ENCODE data around the gene NCOA7.
A peak's percentile ranks its signal among the peaks of the same experiment; 100 is the strongest.
"Not testable (repeated sequence)": the region's sequence is repeated elsewhere in the genome, so short reads cannot be mapped to it uniquely, and the experiment has no call there.

The NCOA7 gene

GRCh38 chr6:125776107-125776826, 14.5 kb upstream of the NCOA7 start:
- not testable (repeated sequence) for H2BK120ac ChIP-seq (ENCODE audit: low read depth, low read length); H3K79me2 ChIP-seq (ENCODE audit: control insufficient read depth, insufficient read depth, low read length); H4K8ac ChIP-seq (ENCODE audit: low read depth, low read length); H3K36me3 ChIP-seq (ENCODE audit: control insufficient read depth, insufficient read depth, low read length); H4K5ac ChIP-seq (ENCODE audit: low read length); H3K56ac ChIP-seq (ENCODE audit: low read length); H3K4me3 ChIP-seq (ENCODE audit: low read length); H3K18ac ChIP-seq (ENCODE audit: low read length); H2BK5ac ChIP-seq (ENCODE audit: low read length); H3K4me2 ChIP-seq (ENCODE audit: low read length); H3K27ac ChIP-seq (ENCODE audit: low read depth, low read length); H3K23ac ChIP-seq (ENCODE audit: low read length); H3K4ac ChIP-seq (ENCODE audit: low read depth, low read length); H3K4me1 ChIP-seq (ENCODE audit: control insufficient read depth, low read depth, low read length); H3K27me3 ChIP-seq (ENCODE audit: insufficient read depth, low read length, poor library complexity); H2BK15ac ChIP-seq (replicated peaks; ENCODE audit: low read depth); H2AK5ac ChIP-seq (ENCODE audit: low read length); H3K9ac ChIP-seq (ENCODE audit: low read length); H3K79me1 ChIP-seq (ENCODE audit: low read length)
- peak; percentile 21 for DNase-seq
- no CpG with 5 or more reads among the region's 14 CpGs for WGBS (ENCODE audit: extremely low coverage, insufficient coverage, low lambda C conversion rate)

GRCh38 chr6:125779924-125780539, 10.7 kb upstream of the NCOA7 start:
- H4K8ac ChIP-seq (ENCODE audit: low read depth, low read length) = no peak overlapping the region
- no peak overlapping the region for H3K4ac ChIP-seq (ENCODE audit: low read depth, low read length)
- no peak overlapping the region for H3K18ac ChIP-seq (ENCODE audit: low read length)
- no peak overlapping the region for H2BK120ac ChIP-seq (ENCODE audit: low read depth, low read length)
- DNase-seq = peak; percentile 96
- H2AK5ac ChIP-seq (ENCODE audit: low read length) = no peak overlapping the region
- no peak overlapping the region for H2BK15ac ChIP-seq (replicated peaks; ENCODE audit: low read depth)
- H3K79me2 ChIP-seq (ENCODE audit: control insufficient read depth, insufficient read depth, low read length) = no peaks in the 10 kb centered on the region
- no peaks in the 10 kb centered on the region for H3K4me1 ChIP-seq (ENCODE audit: control insufficient read depth, low read depth, low read length)
- H3K4me3 ChIP-seq (ENCODE audit: low read length) = peak overlapping the region; percentile 81
- no CpG with 5 or more reads among the region's 17 CpGs for WGBS (ENCODE audit: extremely low coverage, insufficient coverage, low lambda C conversion rate)
- H3K36me3 ChIP-seq (ENCODE audit: control insufficient read depth, insufficient read depth, low read length) = no peaks in the 10 kb centered on the region
- peak overlapping the region; percentile 84 for H3K9ac ChIP-seq (ENCODE audit: low read length)
- no peak overlapping the region for H2BK5ac ChIP-seq (ENCODE audit: low read length)
- no peaks in the 10 kb centered on the region for H3K27me3 ChIP-seq (ENCODE audit: insufficient read depth, low read length, poor library complexity)
- peak overlapping the region; percentile 88 for H3K56ac ChIP-seq (ENCODE audit: low read length)
- peak overlapping the region; percentile 82 for H3K4me2 ChIP-seq (ENCODE audit: low read length)
- no peak overlapping the region for H3K27ac ChIP-seq (ENCODE audit: low read depth, low read length)
- no peaks in the 10 kb centered on the region for H3K79me1 ChIP-seq (ENCODE audit: low read length)
- H3K23ac ChIP-seq (ENCODE audit: low read length) = no peak overlapping the region
- no peak overlapping the region for H4K5ac ChIP-seq (ENCODE audit: low read length)

GRCh38 chr6:125780540-125781313, 10.0 kb upstream of the NCOA7 start:
- peak overlapping the region; percentile 7 for H4K5ac ChIP-seq (ENCODE audit: low read length)
- no peaks in the 10 kb centered on the region for H3K79me2 ChIP-seq (ENCODE audit: control insufficient read depth, insufficient read depth, low read length)
- peak overlapping the region; percentile 56 for H2BK5ac ChIP-seq (ENCODE audit: low read length)
- H3K36me3 ChIP-seq (ENCODE audit: control insufficient read depth, insufficient read depth, low read length) = no peaks in the 10 kb centered on the region
- H3K18ac ChIP-seq (ENCODE audit: low read length) = peak overlapping the region; percentile 90
- WGBS (ENCODE audit: extremely low coverage, insufficient coverage, low lambda C conversion rate) = no CpG with 5 or more reads among the region's 28 CpGs
- H3K4me3 ChIP-seq (ENCODE audit: low read length) = peak overlapping the region; percentile 81
- H2BK15ac ChIP-seq (replicated peaks; ENCODE audit: low read depth) = no peak overlapping the region
- no peak overlapping the region for H3K23ac ChIP-seq (ENCODE audit: low read length)
- peak overlapping the region; percentile 82 for H3K4me2 ChIP-seq (ENCODE audit: low read length)
- no peak overlapping the region for H2AK5ac ChIP-seq (ENCODE audit: low read length)
- H3K79me1 ChIP-seq (ENCODE audit: low read length) = no peaks in the 10 kb centered on the region
- no peak overlapping the region for H3K27ac ChIP-seq (ENCODE audit: low read depth, low read length)
- peak overlapping the region; percentile 96 for H3K4ac ChIP-seq (ENCODE audit: low read depth, low read length)
- peak; percentile 81 for DNase-seq
- H3K27me3 ChIP-seq (ENCODE audit: insufficient read depth, low read length, poor library complexity) = no peaks in the 10 kb centered on the region
- H3K4me1 ChIP-seq (ENCODE audit: control insufficient read depth, low read depth, low read length) = no peaks in the 10 kb centered on the region
- no peak overlapping the region for H2BK120ac ChIP-seq (ENCODE audit: low read depth, low read length)
- H4K8ac ChIP-seq (ENCODE audit: low read depth, low read length) = no peak overlapping the region
- peak overlapping the region; percentile 84 for H3K9ac ChIP-seq (ENCODE audit: low read length)
- peak overlapping the region; percentile 88 for H3K56ac ChIP-seq (ENCODE audit: low read length)

- WGBS (ENCODE audit: extremely low coverage, insufficient coverage, low lambda C conversion rate) = no CpG with 5 or more reads among the region's 3 CpGs
- no peaks in the 10 kb centered on the region for H3K79me2 ChIP-seq (ENCODE audit: control insufficient read depth, insufficient read depth, low read length)
- no peaks in the 10 kb centered on the region for H3K36me3 ChIP-seq (ENCODE audit: control insufficient read depth, insufficient read depth, low read length)
- no peak overlapping the region for H3K23ac ChIP-seq (ENCODE audit: low read length)
- H3K4me2 ChIP-seq (ENCODE audit: low read length) = peak overlapping the region; percentile 82
- no peak overlapping the region for H2BK15ac ChIP-seq (replicated peaks; ENCODE audit: low read depth)
- H3K4me1 ChIP-seq (ENCODE audit: control insufficient read depth, low read depth, low read length) = no peaks in the 10 kb centered on the region
- peak overlapping the region; percentile 81 for H3K4me3 ChIP-seq (ENCODE audit: low read length)
- DNase-seq = no peak
- no peak overlapping the region for H4K5ac ChIP-seq (ENCODE audit: low read length)
- no peak overlapping the region for H2BK5ac ChIP-seq (ENCODE audit: low read length)
- H3K4ac ChIP-seq (ENCODE audit: low read depth, low read length) = no peak overlapping the region
- peak overlapping the region; percentile 88 for H3K56ac ChIP-seq (ENCODE audit: low read length)
- no peak overlapping the region for H2AK5ac ChIP-seq (ENCODE audit: low read length)
- H3K9ac ChIP-seq (ENCODE audit: low read length) = peak overlapping the region; percentile 84
- H3K27me3 ChIP-seq (ENCODE audit: insufficient read depth, low read length, poor library complexity) = no peaks in the 10 kb centered on the region
- no peaks in the 10 kb centered on the region for H3K79me1 ChIP-seq (ENCODE audit: low read length)
- H2BK120ac ChIP-seq (ENCODE audit: low read depth, low read length) = no peak overlapping the region
- H3K18ac ChIP-seq (ENCODE audit: low read length) = no peak overlapping the region
- H3K27ac ChIP-seq (ENCODE audit: low read depth, low read length) = no peak overlapping the region
- H4K8ac ChIP-seq (ENCODE audit: low read depth, low read length) = no peak overlapping the region
These were observed 9.4 kb upstream of the NCOA7 start for GRCh38 chr6:125781314-125781868.

- Histone ChIP-seq H2BK5ac (ENCODE audit: low read length) (no peak overlapping the region), H3K18ac (ENCODE audit: low read length) (no peak overlapping the region), H3K36me3 (ENCODE audit: control insufficient read depth, insufficient read depth, low read length) (no peaks in the 10 kb centered on the region), H3K23ac (ENCODE audit: low read length) (no peak overlapping the region), H3K9ac (ENCODE audit: low read length) (no peak overlapping the region), H2BK15ac (replicated peaks; ENCODE audit: low read depth) (no peak overlapping the region), H3K4ac (ENCODE audit: low read depth, low read length) (no peak overlapping the region), H2BK120ac (ENCODE audit: low read depth, low read length) (no peak overlapping the region), H3K56ac (ENCODE audit: low read length) (no peak overlapping the region), H3K79me1 (ENCODE audit: low read length) (no peaks in the 10 kb centered on the region), H3K4me3 (ENCODE audit: low read length) (no peak overlapping the region), H3K27ac (ENCODE audit: low read depth, low read length) (no peak overlapping the region), H4K8ac (ENCODE audit: low read depth, low read length) (no peak overlapping the region), H2AK5ac (ENCODE audit: low read length) (no peak overlapping the region), H3K4me1 (ENCODE audit: control insufficient read depth, low read depth, low read length) (no peaks in the 10 kb centered on the region), H3K27me3 (ENCODE audit: insufficient read depth, low read length, poor library complexity) (no peaks in the 10 kb centered on the region), H3K79me2 (ENCODE audit: control insufficient read depth, insufficient read depth, low read length) (no peaks in the 10 kb centered on the region), H4K5ac (ENCODE audit: low read length) (no peak overlapping the region), H3K4me2 (ENCODE audit: low read length) (no peak overlapping the region)
- no peak for DNase-seq
- WGBS (ENCODE audit: extremely low coverage, insufficient coverage, low lambda C conversion rate) = no CpG with 5 or more reads among the region's 2 CpGs
These were observed 6.4 kb upstream of the NCOA7 start for GRCh38 chr6:125784365-125784764.
